NCI-H345 treated with DMSO at 0.1 percent for 48 hours (cell line): ENCODE data around the gene ARHGAP4.

Source experiments
- DNase-seq: peaks from one replicate; lab custom pipeline; 2025; ENCODE audit not compliant: unreplicated experiment; lab: John Stamatoyannopoulos, UW

ARHGAP4 gene

DNA sequence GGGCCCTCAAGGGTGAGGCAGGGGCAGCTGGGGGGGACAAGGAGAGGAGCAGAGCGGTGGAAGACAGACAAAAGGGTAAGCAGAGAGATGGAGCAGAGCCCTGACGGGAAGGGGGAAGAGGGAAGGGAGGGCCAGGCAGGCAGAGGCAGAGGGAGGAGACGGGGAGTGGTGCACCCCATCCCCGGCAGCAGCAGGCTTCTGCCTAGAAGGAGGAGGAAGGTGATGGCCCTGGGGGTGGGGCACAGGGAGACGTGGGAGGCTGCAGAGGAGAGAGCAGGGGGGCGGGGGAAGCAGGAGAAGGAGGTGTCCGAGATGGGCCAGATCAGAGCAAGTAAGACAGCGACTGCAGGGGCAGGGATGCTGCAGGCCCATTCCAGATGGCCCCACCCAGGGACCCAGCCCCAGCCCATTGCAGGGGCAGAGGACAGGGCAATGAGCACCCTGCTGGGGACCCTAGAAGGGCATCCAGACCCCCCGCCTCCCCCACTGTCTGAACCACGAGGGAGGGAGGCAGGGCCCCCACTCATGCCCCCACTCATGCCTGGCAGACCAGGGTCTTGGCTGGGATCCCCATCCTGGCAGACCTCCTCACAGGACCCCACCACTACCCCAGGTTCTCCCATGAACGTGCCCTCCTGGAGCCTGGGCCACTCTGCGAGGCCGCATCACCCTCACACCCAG is 42.8 kb downstream of the ARHGAP4 start:
- no peak for DNase-seq

DNA sequence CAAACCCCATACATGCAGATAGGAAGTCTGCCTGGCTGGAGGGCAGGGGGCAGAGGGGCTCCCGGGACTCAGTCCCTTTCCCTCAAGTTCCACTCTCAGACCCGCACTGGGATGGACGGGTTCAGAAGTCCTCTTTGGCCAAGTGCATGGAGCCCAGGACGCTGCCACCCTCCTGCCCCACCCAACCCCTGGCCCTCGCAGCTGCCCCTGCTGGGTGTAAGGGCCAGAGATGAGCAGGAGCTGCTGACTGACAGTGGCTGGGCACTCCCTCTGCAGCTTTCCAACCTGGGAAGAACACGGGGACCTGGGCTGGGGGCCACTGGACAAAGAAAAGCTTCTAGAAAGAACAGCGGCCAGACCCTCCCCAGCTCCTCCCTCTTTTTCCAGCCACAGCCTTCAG is 43.5 kb downstream of the ARHGAP4 start:
- no peak for DNase-seq

DNA sequence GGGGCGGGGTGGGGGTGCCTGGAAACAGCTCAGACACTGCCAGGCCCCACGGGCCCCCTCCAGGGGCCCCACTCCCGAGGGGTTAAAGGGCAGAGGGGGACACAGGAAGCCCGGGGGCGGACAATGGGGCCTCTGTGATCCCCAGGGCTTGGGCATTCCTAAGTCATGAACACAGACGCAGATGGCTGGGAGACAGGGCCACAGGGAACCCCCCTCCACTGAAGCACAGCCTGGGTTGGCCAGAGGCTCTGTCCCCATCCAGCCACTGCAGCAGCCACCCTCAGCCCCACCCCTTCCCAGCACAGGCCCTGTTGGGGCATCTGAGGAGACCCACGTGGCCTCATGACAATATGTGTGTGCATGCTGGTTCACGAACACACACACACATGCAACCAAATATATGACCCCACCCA is 44.0 kb downstream of the ARHGAP4 start:
- DNase-seq: no peak

DNA sequence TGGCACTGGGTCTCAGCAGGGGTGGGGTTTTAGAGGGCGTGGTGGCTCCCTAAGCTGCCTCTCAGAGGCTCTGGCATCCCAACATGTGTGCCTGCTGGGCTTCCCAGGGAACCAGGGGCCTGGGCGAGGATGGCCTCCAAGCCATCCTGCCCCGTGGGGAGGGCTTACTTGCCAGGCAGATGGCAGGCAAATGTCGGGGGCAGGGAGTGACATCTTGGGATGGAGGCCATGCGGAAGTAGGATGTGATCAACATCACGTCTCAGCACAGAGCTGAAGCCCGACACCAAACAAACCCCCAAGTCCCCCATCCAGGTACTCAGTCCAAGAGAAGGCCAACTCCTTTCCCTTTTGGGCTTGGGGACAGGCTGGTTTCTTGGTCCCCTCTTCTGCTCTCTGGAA is 44.8 kb downstream of the ARHGAP4 start:
- DNase-seq: no peak

DNA sequence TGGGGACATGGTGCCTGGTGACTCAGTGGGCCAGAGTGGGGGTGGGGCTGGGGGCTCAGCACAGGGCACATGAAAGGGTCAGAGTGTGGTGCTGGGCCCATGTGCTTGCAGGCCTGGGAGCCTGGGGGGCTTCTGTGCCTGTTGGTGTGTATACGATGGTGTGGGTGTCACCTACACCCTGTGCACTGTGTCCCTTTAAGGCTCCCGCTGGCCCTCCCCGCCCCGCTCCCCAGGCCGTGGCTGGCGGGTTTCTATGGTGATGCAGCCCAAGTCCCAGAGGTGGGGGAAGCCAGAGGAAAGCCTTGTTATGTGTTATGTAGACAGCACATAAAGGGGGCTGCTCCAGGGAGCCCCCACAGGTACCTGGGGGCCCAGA is 45.6 kb downstream of the ARHGAP4 start:
- DNase-seq: no peak

DNA sequence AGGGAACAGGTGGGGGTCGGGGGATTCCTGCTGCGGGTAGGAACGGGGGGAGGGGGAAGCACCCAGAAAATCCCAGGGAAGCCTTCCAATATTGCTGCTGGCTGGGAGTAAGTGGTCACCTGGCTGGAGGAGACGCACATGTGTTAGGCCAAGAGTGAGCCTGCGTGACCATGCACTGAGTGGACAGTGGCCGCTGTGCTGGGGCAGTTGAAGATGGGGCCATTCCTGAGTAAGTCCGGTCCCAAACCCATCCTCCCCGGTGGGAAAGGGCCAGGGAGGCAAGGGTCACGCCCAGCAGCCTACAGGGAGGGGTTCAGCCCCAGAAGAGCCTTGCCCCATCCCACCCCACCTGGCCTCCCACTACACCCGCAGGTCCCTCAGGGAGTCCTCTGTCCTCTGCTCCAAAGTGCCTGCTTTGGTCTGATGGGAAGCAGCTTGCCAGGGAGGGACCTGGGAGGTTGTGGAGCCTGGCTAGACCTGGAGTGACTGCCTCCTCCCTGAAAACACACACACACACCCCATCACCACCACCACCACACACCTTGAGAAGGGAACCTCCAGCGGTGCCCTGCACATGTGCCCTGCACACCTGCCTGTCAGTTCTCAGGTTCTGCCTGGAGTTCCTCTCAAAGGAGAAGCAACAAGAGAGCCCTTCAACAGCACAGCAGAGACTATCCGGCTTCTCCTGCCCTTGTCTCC is 46.2 kb downstream of the ARHGAP4 start:
- DNase-seq: no peak

DNA sequence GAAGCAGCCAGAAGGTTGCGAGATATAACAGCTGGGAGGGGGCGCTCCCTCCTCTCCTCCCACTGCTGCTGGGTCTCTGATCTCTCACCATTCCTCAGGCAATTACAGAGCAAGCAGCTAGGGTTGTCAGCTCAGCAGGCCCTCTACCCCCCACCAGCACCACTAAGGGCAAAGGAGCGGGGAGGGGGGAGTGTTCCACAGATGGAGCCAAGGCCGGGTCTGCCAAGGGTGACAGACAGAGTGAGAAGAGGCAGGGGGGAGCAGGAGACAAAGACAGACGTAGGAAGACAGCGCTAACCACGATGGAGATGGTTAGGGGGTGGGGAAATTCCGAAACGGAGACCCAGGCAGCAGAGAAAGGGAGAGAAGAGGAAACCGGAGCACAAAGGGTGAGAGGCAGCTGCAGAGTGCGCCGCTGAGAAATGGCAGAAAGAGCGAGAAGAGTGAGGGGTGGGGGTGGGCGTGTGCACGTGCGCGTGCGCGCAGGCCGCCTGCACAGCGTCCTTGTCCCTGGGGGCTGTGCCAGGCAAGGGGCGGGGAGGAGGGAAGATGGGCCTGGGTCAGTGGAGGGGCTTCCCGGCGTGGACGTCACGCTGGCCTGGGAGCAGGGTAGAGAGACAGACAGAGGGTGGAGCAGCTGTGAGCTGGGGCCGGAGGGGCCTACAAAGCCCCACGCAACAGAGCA is 47.0 kb downstream of the ARHGAP4 start:
- peak; percentile 69 for DNase-seq

DNA sequence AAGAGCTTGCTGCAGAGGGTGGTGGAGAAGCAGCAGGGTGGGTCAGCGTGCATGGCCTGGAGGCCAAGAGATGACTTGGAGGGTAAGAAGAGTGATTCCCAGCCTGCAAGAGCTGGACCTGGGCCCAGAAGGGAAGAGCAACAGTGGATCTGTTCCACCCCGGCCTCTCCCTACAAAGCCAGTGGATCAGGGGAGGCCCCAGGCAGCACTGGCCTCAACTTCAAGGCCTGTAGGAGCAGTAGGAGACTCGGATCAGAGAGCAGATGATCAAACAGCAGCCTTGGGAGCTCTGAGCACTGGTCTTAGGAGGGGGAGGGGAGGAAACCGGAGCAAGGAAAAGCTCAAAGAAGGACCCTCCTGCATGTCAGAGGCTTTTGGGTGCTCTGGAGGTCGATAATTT is 47.7 kb downstream of the ARHGAP4 start:
- no peak for DNase-seq

DNA sequence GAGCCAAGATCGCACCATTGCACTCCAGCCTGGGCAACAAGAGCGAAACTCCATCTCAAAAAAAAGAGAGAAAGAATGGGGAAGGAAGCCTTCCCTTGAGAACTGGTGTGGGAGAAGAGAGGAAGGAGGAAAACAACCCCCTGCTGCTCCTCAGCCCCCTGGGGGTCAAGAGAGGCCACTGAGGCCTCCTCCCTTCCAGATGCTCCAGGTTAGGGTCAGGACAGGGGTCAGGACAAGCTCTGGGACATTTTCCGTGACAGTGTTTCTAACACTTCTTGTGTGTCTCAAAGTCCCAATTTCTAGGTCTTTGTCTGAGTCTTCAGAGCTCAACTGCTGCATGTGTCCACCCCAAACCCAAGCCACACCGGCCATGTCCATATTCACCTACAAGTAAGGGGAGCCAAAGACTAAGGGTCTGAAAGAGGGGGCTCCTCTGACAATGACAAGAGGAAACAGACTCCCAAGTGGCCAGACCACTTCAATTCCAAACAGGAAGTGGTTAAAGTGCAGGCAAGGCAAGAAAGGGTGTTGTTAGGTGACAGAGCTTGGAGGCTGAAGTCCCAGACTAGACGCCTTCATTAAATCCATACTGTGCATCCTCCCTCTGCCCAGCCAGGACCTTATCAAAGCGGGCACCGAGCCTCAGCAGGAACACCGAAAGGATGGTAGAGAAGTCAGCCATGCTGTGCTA is 48.3 kb downstream of the ARHGAP4 start:
- DNase-seq: no peak

DNA sequence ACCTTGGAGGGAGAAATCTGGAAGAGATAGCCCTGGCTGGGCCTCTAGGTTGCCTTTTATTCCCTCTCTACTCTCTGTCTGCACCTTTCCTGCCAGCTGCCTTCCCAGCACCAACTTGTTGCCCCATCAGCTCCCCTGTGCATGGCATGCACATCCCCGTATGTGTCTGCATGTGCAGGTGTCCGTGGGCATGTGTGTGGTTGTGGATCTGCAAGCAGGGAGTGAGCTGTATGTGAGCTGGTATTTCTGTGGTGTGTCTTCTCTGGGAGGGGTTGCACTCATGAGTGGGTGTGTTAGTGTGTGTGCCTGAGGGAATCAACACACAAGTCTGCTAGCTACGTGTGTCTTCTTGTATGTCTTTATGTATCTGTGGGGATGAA is 50.0 kb downstream of the ARHGAP4 start:
- no peak for DNase-seq

DNA sequence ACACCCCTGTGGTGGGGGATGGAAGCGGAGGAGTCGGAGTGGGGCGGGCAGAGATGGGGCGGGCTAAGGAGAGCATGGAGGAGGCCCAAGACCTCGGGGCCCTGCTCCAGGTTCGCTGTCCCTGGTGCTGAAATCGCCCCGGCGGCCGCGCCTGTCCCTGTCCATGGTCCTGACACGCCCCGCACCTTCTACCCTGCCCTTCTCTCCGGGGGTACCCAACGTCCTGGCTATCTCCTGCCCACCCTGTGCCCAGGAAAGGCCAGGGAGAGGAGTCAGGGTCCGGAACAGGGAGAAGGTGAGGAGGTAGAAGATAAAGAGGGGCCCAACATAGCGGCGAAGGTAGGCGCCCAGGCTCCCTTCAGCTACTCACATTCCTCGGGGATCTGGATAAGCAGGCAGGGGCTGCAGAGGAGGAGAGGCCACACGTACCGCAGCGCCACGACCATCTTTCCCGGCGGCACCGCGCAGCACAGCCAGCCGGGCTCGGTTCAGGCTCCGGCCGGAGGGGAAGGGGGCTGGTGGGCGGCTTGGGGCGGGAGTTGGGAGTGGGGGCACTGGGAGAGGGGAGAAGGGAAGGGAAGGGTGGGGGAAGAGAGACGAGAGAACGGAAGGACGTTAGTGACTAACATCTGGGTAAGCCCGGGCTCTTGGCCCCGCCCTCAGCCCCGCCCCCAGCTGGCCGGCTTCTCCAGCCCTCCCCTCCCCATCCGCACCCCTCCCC is 50.5 kb downstream of the ARHGAP4 start:
- no peak for DNase-seq

DNA sequence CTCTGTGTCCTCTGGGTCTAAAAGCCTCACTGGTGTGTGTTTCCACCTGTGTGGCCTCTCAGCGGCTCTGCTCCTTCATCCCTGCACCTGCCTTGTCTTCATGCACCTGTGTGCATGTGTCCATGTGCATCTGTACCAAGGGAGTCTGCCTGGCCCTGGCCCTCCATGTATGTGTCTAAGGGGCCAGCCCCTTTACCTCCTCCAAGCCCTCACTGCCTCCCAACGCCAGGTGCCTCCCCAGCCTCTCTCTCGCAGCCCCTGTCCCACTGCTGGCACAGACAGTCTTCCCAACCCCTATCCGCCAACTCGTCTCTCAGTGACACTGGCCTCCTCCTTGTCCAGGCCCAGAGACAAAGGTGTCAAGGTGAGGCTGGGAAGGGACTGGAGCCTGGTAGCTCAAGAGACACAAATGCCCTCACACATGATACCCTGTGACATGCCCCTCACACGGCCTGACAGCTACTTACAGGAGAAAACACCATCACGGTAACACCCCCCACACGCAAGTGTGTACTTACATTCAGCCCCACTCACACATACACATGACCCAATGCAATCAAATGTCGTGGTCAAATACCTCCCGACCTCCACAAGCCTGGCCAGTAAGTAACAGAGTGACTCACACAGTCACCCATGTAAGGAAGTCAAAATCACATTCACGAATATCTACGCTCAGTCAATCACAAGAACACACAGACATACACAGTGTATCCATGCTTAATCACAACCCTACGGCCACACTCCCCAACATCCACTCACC is 51.5 kb downstream of the ARHGAP4 start:
- no peak for DNase-seq

DNA sequence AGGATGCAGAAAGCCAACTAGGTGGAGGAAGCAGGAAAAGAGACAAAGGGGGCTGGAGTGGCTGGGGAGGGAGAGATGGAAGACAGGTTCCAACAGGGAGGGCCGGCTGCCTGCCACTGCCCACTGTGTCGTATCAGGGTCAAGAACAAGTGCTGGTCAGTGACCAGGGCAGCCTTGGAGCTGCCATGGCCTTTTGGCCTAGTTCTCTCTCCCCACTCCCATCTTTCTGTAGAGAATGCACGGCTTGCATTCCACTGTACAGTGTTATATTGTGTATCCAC is 52.0 kb downstream of the ARHGAP4 start:
- DNase-seq: no peak

DNA sequence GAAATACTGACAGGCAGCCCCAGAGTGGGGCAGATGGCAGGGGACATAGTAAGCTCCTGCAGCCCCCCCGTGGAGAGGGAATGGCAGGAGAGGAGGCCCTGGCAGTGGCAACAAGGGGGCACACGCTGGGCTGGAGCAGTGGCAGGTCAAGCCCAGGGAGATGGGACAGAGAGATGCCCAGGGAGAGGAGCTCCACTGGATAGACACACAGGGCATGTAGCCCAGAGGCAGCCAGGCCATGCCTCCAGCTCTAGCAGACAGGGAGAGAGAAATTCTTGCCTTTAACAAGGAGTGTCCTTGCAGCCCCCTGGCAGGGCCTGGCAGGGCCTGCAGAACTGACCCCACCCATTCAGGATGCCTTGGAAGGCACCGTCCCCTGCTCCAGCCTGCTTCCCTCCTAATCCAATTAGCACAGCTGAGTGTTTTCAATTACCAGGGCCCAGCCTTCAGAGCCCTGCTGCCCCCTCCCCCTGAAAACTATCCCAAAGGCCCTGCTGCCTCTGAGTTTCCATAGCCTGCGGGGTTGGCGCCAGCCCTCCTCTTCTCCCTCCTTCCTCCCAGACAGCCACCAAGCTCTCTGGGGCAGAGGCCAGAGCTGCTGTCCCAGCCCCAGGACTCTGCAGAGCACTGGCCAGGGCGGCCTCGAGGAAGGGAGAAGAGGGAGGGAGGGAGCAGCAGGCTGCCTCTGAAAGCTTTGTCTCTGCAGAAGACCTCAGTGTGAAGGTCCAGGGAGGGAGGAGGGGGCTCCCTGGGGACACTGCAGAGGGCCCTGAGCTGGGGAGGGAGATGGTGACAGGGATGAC is 52.6 kb downstream of the ARHGAP4 start:
- no peak for DNase-seq

DNA sequence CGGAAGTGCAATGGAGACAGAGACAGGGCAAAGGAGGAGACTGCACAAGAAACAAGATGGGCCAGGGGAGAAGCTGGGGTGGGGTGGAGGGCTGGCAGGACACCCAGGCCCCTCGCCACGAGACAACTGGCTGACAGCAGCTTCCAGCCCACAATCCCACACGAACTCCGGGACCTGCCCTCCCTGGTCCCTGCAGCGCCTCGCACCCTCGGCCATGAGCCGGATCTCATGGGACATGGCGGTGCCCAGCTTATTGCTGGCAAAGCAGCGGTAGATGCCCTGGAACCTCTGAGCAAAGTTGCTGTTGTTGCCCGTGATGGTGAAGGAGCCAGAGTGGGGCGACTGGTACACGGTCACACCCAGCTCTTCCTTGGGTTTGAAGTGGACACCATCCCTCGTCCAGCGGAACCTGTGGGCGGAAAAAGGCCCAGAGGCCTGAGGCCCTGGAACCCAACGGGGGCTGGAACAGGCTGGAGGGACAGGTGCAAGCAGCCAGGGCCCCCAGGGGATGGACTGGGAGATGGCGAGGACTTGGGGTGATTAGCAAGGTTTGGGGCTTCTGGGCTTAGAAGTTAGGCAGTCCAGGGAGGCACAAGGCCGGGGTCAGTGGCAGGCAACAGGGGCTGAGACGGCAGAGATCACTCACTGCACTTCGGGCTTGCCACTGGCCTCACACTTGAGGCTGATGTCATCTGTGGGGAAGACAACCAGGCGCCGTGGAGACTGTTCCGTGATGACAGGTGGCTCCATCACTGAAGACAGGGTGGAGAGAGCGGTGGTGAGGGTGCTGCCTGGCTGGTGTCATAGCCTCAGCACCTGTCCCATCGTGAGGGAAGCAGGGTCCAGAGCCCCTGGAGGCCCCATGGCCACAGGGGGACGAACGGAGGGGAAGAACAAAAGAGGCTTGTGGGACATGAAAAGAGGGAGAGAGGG is 53.9 kb downstream of the ARHGAP4 start:
- no peak for DNase-seq

DNA sequence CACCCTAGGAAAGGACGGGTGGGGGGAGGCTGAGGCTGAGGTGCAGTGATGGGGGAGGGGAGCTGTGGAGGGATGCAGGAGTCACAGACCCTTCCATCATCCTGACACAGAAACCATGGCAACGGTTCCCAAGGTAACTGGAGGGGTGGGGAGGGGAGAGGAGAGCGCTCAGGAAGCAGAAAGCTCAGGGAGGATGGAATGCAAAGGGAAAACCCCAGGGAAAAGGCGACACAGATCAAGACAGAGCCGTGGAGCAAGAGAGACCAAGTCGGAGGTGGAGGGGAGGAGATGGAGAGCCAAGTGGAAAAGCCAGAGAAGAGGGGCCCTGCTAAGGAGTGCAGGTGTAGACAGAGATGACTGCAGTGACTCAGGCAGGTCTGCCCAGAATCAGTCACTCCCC is 54.6 kb downstream of the ARHGAP4 start:
- DNase-seq: no peak

DNA sequence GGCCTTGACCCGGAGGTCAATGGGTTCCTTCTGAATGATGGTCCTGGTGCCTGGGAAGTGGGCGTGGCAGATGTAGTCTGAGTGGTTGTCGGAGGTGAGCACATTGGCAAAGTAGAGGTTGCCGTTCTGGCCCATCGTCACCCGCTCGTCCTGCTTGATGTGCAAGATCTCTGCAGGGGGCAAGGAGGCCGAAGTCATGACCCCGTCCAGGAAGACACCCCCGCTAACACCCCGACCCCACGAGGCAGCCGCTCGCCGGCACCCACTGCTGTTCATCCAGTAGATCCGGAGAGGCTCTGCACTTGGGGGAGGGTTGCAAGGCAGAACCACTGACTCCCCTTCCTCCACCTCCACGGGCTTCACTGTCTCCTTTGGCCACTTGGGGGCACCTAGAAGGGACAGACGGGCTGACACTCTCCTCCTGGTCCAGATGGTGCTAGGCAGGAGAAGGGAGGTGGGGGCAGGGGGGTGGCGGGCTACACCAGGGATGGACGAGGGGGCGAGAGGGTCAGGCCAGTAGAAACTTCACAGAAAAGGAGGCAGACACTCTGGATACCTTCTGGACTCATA is 55.2 kb downstream of the ARHGAP4 start:
- no peak for DNase-seq

DNA sequence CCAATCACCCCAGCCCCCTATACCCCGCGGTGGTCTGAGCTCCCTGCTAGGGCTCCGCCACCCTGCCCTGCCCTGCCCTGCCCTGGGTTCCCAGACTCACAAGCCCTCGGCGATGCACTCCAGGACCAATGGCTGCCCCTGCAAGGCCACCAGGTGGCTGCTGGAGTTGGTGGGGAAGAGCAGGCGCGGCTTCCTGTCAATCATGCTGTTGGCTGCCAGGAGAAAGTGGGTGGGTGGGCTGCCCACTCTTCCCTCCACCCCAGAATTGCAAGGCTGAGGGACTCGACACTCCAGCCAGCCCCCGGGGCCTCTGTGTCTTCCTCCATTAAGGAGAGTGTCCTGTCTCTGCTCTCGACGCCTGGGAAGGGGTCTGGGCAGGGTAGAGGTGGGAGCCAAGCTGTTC is 55.8 kb downstream of the ARHGAP4 start:
- no peak for DNase-seq
